K562 (cell line): ENCODE data around the gene GAMT. TPM values are rescaled to one million over a fixed set of nuclear protein-coding genes. Genes with fewer than 3 reads are reported as not detected.
A peak's percentile ranks its signal among the peaks of the same experiment; 100 is the strongest.

ENCODE experiments used
- ATF3 ChIP-seq, 2 experiments: fragments of 450-650 bp in 1 of 2; sonication (generic) in 1 of 2; formaldehyde crosslinking in 1 of 2; IDR thresholded peaks in 1 of 2; conservative IDR thresholded peaks in 1 of 2; 2 replicates each; pipeline versions ENCODE4 v1.6.1 to v1.8.1; 2016 to 2023; ENCODE audit warnings: mild to moderate bottlenecking in 2 of 2, moderate library complexity in 2 of 2, inconsistent platforms in 1 of 2, missing genetic modification reagents in 1 of 2
- DEAF1 ChIP-seq: fragments of 450-650 bp; formaldehyde crosslinking; IDR thresholded peaks from 2 replicates; pipeline ENCODE4 v1.4.0; 2020; ENCODE audit warnings: mild to moderate bottlenecking, moderate library complexity
- ELK3 ChIP-seq: fragments of 450-650 bp; formaldehyde crosslinking; IDR thresholded peaks from 2 replicates; pipeline ENCODE4 v1.4.0; 2020; ENCODE audit warnings: mild to moderate bottlenecking
- FOSL1 ChIP-seq: fragments of 200-800 bp; sonication (Bioruptor generic); conservative IDR thresholded peaks from 2 replicates; pipeline ENCODE4 v1.6.1; 2016; ENCODE audit warnings: missing genetic modification characterization, missing compliant biosample characterization
- JUN ChIP-seq, 2 experiments: sonication (generic) in 1 of 2; formaldehyde crosslinking in 1 of 2; IDR thresholded peaks; 2 replicates each; pipeline versions ENCODE4 v1.6.1 to v1.8.0; 2012 to 2022; ENCODE audit warnings: borderline replicate concordance in 2 of 2, mild to moderate bottlenecking in 2 of 2, improper control_type of control experiment in 1 of 2, low read depth in 1 of 2, low read length in 1 of 2, missing genetic modification reagents in 1 of 2
- JUND ChIP-seq, 2 experiments: IDR thresholded peaks; 2 replicates in 1 of 2; 3 replicates in 1 of 2; pipeline ENCODE4 v1.6.1; 2011; ENCODE audit warnings: borderline replicate concordance in 2 of 2, low read depth in 2 of 2, low read length in 2 of 2, improper control_type of control experiment in 1 of 2, missing biosample characterization in 1 of 2, missing genetic modification characterization in 1 of 2, missing genetic modification reagents in 1 of 2
- KDM5B ChIP-seq: fragments of 200-600 bp; sonication (generic); IDR thresholded peaks from 2 replicates; pipeline ENCODE4 v1.6.1; 2012; ENCODE audit warnings: low read depth, mild to moderate bottlenecking, moderate library complexity, low read length, control low read depth, inconsistent platforms; ENCODE audit not compliant: insufficient replicate concordance
- MAX ChIP-seq: sonication (generic); formaldehyde crosslinking; IDR thresholded peaks from 2 replicates; pipeline ENCODE4 v1.9.0; 2022; ENCODE audit warnings: mild to moderate bottlenecking, missing genetic modification reagents
- MYNN ChIP-seq, 2 experiments: sonication (generic); formaldehyde crosslinking in 1 of 2; IDR thresholded peaks; 2 replicates each; pipeline versions ENCODE4 v1.5.0 to v1.6.1; 2016 to 2020; ENCODE audit warnings: antibody characterized with exemption in 1 of 2, missing genetic modification reagents in 1 of 2
- SRF ChIP-seq, 2 experiments: fragments of 250-450, 450-650 bp in 1 of 2; sonication (Bioruptor Pico) in 1 of 2; sonication (generic) in 1 of 2; formaldehyde crosslinking; IDR thresholded peaks; 2 replicates each; pipeline versions ENCODE4 v1.5.0 to v1.5.1; 2020 to 2022; ENCODE audit warnings: mild to moderate bottlenecking in 1 of 2, missing genetic modification reagents in 1 of 2
- TEAD2 ChIP-seq: fragments of 450-650 bp; IDR thresholded peaks from 2 replicates; pipeline ENCODE4 v1.6.1; 2016; ENCODE audit warnings: missing genetic modification characterization, control low read depth, missing compliant biosample characterization
- XRCC5 ChIP-seq: fragments of 200-400 bp; formaldehyde crosslinking; IDR thresholded peaks from 2 replicates; pipeline ENCODE4 v1.6.1; 2017; ENCODE audit warnings: low read depth, mild to moderate bottlenecking, low read length
- ZNF253 ChIP-seq: fragments of 250-450 bp; sonication (Bioruptor Pico); conservative IDR thresholded peaks from 2 replicates; pipeline ENCODE4 v1.6.1; 2021; ENCODE audit warnings: mild to moderate bottlenecking
- ZNF282 ChIP-seq: sonication (generic); formaldehyde crosslinking; IDR thresholded peaks from 2 replicates; pipeline ENCODE4 v1.8.1; 2023; ENCODE audit warnings: missing genetic modification reagents
- ZNF589 ChIP-seq: fragments of 200-800 bp; sonication (Bioruptor generic); IDR thresholded peaks from 2 replicates; pipeline ENCODE4 v1.6.1; 2016; ENCODE audit warnings: low read depth, missing genetic modification characterization, missing compliant biosample characterization
- polyA plus RNA-seq, 8 experiments: library from polyadenylated mRNA; depleted of rRNA in 4 of 8; stranded (reverse) in 5 of 8; unstranded in 3 of 8; fragments of >200 nt; fragmentation: Nextera tagmentation in 2 of 8; fragmentation: Illumina TruSeq in 1 of 8; extraction: Ambion mirVana in 2 of 8; extraction: Trizol in 1 of 8; gene quantifications; 2 replicates each; pipeline versions ENCODE4 v1.2.1 to v1.2.3, GENCODE V29; 2011 to 2014; ENCODE audit warnings: inconsistent platforms in 1 of 8, missing spikeins in 1 of 8
- total RNA-seq, 7 experiments: library from RNA; depleted of rRNA in 6 of 7; stranded (reverse); fragments of >200 nt in 6 of 7; fragmentation: Illumina TruSeq in 2 of 7; extraction: Trizol in 2 of 7; gene quantifications; 2 replicates each; pipeline versions ENCODE4 v1.2.1 to v1.2.3, GENCODE V29; 2011 to 2021; ENCODE audit warnings: low replicate concordance in 1 of 7

GAMT gene
- total and polyA plus RNA-seq, 9 of the 15 experiments (the other 6 are each of a cell fraction or from before 2014, with no cell fraction given) = 1.3 to 35.3 (median 27.2) TPM

- peak; percentile 33; the same call in 1 of the 2 replicates for TF ChIP-seq JUN (IDR thresholded peaks at IDR 0.05; ENCODE audit: borderline replicate concordance, low read depth, low read length)
- no peak for TF ChIP-seq JUN (CRISPR knock-in tag; IDR thresholded peaks at IDR 0.05; ENCODE audit: borderline replicate concordance)
- TF ChIP-seq ZNF589 = 0 out of 2 replicates have a peak, but pooled peaks have one; percentile 24
- no peak for TF ChIP-seq SRF (CRISPR knock-in tag; IDR thresholded peaks at IDR 0.05)
- TF ChIP-seq JUND (IDR thresholded peaks at IDR 0.05; ENCODE audit: borderline replicate concordance, low read depth, low read length) = peak; percentile 59; the same call in 1 of the 2 replicates
- TF ChIP-seq JUND (tag; IDR thresholded peaks at IDR 0.05; ENCODE audit: borderline replicate concordance, low read depth, low read length) = peak; percentile 19; the same call in 1 of the 3 replicates
- TF ChIP-seq TEAD2 (tag) = no peak
- TF ChIP-seq KDM5B = peak; percentile 6
- TF ChIP-seq MAX (CRISPR knock-in tag) = no peak
- TF ChIP-seq ELK3 = no peak
- TF ChIP-seq ZNF253 (CRISPR knock-in tag) = no peak
- no peak for TF ChIP-seq DEAF1 (CRISPR knock-in tag)
- no peak for TF ChIP-seq ZNF282 (CRISPR knock-in tag)
- TF ChIP-seq MYNN (IDR thresholded peaks at IDR 0.05) = no peak
- TF ChIP-seq MYNN (CRISPR knock-in tag; IDR thresholded peaks at IDR 0.05) = no peak
- peak; percentile 58; the same call in 1 of the 2 replicates for TF ChIP-seq FOSL1
- TF ChIP-seq ATF3 (IDR thresholded peaks at IDR 0.05) = peak; percentile 88
- no peak for TF ChIP-seq ATF3 (CRISPR knock-in tag; conservative IDR thresholded peaks at IDR 0.05)
- TF ChIP-seq XRCC5 = no peak
- TF ChIP-seq, all 486 proteins: peak for 9
Measured at GRCh38 chr19:1361601-1362386, 39.5 kb downstream of the GAMT start (continued).
